Erythroblast (primary cell): ENCODE data around the gene ADTRP.

ENCODE experiments used
- GATA1 ChIP-seq: IDR thresholded peaks from 2 replicates; pipeline ENCODE4 v1.6.1; 2011; ENCODE audit warnings: low read depth, mild to moderate bottlenecking, control low read depth, low read length, moderate library complexity
- POLR2A ChIP-seq: IDR thresholded peaks from 2 replicates; pipeline ENCODE4 v1.6.1; 2011; ENCODE audit warnings: mild to moderate bottlenecking, low read length

- TF ChIP-seq POLR2A (no peak), GATA1 (no peak)
Measured at GRCh38 chr6:11814106-11814505, 35.5 kb upstream of the ADTRP start.
